Hepatocyte (in vitro differentiated cells): ENCODE data around the gene MKNK2.

ENCODE experiments used
- EZH2 ChIP-seq: fragments of 200-600 bp; sonication (generic); IDR thresholded peaks from 2 replicates; pipeline ENCODE4 v1.6.1; 2016; ENCODE audit warnings: antibody characterized with exemption, mild to moderate bottlenecking, borderline replicate concordance
- TF ChIP-seq, protein P1 (sequence below): fragments of 200-600 bp; sonication (generic); IDR thresholded peaks from 2 replicates; pipeline ENCODE4 v1.5.1; 2016; ENCODE audit warnings: antibody characterized with exemption, mild to moderate bottlenecking; ENCODE audit not compliant: poor library complexity

DNA sequence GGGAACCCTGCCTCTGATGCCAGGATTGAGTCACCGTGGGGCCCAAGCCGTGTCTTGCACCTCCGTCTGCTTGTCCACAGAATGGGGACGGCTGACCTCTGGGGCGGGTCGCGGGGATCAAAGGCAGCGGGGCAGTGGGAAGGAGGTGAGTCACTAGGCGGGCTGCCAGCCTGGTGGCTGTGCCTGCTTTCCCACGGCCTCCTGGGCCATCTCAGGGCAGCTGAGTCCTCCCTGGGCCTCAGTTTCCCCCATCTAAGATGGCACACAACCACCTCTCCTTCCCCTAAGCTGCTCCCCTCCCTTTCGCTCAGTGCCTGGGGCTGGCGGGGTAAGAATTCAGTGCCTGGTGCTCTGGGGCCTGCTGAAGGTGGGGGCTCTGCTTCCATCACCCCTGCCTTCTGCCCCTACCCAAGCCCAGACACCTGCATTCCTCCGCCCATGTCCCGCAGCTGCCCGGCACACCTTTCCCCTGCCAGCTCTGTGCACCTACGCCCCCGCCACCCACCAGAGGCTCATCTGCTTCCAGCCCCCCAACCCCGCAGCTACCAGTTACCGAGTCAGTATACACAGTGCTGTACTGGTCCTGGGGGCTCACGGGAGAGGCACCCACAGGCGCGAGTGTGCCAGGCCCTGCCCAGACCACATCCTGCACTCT is 3.5 kb downstream of the MKNK2 start:
- TF ChIP-seq, protein P1, sequence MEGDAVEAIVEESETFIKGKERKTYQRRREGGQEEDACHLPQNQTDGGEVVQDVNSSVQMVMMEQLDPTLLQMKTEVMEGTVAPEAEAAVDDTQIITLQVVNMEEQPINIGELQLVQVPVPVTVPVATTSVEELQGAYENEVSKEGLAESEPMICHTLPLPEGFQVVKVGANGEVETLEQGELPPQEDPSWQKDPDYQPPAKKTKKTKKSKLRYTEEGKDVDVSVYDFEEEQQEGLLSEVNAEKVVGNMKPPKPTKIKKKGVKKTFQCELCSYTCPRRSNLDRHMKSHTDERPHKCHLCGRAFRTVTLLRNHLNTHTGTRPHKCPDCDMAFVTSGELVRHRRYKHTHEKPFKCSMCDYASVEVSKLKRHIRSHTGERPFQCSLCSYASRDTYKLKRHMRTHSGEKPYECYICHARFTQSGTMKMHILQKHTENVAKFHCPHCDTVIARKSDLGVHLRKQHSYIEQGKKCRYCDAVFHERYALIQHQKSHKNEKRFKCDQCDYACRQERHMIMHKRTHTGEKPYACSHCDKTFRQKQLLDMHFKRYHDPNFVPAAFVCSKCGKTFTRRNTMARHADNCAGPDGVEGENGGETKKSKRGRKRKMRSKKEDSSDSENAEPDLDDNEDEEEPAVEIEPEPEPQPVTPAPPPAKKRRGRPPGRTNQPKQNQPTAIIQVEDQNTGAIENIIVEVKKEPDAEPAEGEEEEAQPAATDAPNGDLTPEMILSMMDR: no peak
- TF ChIP-seq EZH2: no peak
